ENCODE results near the gene SIAH2. TPM values are rescaled to one million over a fixed set of nuclear protein-coding genes. Genes with fewer than 3 reads are reported as not detected.

The SIAH2 gene
- polyA plus RNA-seq, 3 donors = 11.2 to 26.2 (median 12.0) TPM

DNA sequence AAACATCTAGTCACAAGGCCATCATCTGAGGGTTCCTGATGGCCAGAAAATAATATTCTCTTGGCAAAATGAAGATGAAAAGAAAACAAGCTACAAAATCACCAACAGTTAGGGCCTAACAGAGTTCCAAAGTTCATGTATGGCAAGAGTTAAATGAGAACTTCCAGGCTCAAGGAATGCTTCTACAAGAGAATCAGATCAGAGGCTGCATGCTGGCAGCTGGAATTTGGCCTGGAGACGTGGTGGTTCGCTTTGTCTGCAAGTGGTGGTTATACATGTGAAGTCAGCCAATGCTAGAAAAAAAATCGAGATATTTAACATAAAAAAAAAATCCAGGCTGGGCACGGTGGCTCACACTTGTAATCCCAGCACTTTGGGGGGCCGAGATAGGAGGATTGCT lies 5.6 kb downstream of the SIAH2 start:
- H3K27ac ChIP-seq (ENCODE audit: low read depth, low read length) = no peak overlapping the region
- 70 to 81% (median 76%) methylated on average over 5 of the region's 5 CpGs for WGBS, 3 donors

DNA sequence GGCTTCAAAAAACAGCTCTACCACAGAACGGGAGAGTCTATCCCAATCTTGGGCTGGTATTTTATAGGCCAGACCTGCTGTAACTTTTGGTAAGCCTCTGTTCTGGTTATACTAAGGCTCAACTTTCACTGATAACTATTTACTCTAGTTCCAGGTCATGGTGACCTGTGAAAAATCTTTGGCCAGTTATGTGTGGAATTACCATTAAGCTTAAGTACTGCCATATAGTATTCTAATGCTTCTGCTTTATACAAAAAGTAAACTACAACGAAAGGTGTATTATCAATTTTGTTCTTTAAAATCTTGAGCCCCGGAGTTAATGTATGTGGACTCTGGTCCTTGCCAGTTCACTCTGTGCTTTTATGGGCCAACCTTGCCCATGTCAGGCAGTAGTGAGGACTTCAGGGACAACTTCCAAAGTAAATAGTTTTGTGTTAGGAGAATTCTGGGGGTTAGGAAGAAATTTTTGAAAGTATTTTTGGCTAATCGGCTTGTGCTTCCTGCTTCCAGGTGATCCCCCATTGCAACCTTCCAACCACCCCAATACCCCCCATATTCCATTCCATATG lies 6.4 kb downstream of the SIAH2 start:
- 35 to 90% (median 83%) methylated on average over 4 of the region's 4 CpGs for WGBS, 3 donors
- no peak overlapping the region for H3K27ac ChIP-seq (ENCODE audit: low read depth, low read length)

DNA sequence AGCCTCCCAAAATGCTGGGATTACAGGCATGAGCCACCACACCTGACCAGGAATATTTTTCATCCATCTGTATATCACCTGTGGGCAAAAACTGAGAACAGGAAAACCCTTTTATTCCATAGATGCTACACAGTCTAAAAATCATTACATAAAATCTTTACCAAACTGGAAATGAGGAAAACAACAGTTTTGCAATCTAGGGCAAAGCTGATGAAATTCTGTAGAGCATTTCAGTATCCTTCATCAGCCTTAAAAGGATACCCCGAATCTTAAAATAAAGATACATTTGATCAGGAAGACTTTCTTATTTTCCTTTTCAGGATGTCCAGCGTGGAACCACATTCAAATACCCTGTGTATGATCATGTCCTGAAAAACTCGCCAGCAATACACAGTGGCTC lies 7.1 kb downstream of the SIAH2 start:
- H3K27ac ChIP-seq (ENCODE audit: low read depth, low read length) = no peak overlapping the region
- WGBS, 3 donors = 72 to 85% (median 76%) methylated on average over 3 of the region's 3 CpGs

DNA sequence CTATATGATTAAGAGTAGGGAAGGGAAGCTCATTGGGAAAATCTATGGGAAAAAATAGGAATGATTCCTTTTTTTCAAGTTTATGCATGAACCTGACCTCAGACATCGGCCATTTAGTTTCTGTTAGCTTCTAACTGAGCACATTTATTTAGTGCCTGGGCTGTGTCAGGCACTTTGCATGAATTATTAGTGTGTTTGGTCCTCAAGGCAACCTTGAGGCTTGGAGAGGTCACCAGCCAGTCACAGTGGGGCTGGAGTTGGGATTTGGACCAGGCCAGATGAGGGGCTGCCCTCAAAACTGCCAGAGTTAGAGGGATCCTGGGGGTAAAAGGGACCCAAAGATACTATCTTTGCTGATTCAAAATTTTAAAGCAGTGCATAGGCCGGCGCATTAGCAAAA lies 8.1 kb downstream of the SIAH2 start:
- WGBS, 3 donors = 77 to 99% (median 97%) methylated on average over 3 of the region's 3 CpGs
- no peak overlapping the region for H3K27ac ChIP-seq (ENCODE audit: low read depth, low read length)

DNA sequence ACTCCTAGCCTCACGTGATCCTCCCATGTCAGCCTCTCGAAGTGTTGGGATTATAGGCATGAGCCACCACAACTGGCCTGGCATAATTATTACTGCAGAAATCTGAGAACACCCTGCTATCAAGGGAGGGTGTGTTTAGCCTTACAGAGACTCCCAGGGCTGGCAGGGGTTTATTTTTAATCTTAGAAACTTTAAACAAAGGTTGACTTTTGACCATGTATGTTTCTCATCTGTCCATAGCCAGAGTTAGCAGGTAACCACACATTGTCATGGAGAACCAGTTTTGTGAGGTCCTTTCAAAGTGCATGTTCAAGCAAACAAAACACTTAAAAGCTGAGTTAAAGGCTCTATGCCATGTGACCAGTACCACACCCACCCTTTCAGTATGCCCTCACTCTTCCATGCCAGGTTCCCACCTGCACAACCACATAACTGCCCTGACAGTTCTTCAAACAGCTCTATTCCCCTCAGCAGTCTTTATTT lies 11.1 kb downstream of the SIAH2 start:
- no peak overlapping the region for H3K27ac ChIP-seq (ENCODE audit: low read depth, low read length)
- WGBS, 3 donors = 35 to 85% (median 83%) methylated on average over 2 of the region's 2 CpGs

DNA sequence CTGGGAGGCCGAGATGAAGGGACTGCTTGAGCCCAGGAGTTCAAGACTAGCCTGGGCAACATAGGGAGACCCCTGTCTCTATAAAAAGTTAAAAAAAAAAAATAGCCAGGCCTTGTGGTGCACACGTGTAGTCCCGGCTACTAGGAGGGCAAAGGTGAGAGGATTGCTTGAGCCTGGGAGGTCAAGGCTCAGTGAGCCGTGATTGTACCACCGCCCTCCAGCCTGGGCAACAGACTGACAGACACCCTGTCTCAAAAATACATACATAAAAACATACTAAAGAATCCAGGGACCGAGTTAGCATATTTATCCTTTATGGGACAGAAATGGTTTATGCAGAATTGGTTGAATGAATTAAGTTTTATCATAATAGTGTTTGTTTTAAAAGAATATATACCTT lies 13.7 kb downstream of the SIAH2 start:
- 61 to 81% (median 78%) methylated on average over 6 of the region's 6 CpGs for WGBS, 3 donors
- no peak overlapping the region for H3K27ac ChIP-seq (ENCODE audit: low read depth, low read length)

DNA sequence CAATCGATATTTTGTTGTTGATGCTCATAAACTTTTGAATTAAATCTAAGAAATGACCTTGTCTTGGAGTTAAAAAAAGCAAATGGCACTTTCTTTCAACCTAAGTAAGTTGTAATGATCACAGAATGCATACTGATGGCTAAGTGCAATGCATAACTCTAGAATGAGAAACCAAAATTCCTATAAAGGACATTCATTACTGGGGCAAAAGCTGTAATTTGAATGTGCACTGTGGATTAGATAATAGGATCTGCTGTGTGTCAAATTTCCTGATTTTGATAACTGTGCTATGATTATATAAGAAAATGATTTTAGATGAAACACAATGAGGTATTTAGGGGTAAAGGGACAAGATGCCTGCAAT lies 14.3 kb downstream of the SIAH2 start:
- no peak overlapping the region for H3K27ac ChIP-seq (ENCODE audit: low read depth, low read length)
- 53 to 64% (median 57%) methylated on average over 1 of the region's 1 CpG for WGBS, 3 donors

DNA sequence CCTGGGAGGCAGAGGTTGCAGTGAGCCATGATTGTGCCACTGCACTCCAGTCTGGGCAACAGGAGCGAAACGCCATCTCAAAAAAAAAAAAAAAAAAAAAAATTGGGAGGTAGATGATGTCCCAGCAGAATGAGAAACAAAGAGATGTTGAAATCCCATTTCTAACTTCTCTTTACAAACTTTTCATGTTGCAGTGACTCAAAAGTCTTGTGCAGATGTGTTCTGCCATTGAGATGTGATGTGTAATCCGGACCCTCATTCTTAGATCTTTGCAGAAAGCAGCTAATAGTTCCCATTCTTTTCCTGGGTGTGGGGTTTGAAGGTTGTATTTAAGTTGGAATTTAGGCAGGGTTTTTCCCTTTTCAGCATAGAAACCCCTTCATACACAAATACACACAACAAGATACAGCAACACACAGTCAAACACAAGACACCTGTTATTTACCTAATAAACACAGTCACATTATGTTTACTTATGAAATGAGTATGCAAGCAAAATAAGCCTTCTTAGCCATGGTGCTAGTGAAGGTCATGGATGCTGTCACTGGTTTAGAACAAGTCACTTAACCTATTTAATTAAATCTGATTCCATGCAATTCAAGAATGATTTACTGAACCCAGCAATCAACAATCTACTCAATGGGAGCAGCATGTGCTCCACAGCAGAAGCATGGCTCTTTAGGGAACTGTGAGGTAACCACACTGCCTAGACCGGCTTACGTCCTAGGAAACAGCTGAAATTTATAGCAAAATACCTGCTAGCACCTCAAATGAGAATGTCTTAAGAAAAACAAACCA lies 14.9 kb downstream of the SIAH2 start:
- H3K27ac ChIP-seq (ENCODE audit: low read depth, low read length) = no peak overlapping the region
- WGBS, 3 donors = 57 to 85% (median 60%) methylated on average over 5 of the region's 5 CpGs

DNA sequence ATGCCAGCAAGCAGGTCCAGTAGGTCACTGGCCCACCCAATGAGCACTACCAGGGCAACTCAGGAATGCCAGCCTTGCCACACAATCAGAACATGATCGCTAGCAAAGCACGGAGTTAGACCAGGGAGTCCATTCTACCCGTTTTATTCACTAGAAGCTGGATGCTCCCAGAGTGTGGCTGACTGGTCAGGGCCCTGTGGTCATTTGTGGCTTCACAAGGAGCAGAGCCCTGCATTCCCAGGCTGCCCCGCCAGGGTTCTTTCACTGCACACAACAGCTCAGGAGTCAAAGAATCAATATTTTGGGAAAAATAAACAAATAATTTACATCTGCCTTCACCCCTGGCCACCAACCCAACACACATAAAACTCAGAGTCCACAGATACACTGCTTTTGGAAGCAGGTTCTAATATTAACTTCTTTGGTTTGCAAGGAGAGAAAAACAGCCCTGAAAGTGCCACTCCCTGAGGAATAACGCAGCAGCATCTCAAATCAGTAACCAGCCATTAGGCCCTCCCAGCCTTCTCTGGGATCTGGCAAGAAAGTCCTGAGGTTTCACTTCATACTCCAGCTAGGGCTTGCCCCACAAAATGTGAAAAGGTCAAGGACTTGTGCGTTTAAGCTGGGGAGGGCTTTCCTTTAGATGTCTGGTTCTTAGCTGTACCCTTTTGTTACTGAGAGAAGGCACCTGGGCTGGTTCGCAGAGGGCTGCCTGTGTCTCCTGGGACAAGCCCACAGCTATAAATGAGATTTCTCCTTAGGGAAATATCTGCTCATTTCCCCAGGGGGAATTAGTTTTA lies 16.0 kb downstream of the SIAH2 start:
- H3K27ac ChIP-seq (ENCODE audit: low read depth, low read length) = no peak overlapping the region
- 63 to 83% (median 78%) methylated on average over 7 of the region's 7 CpGs for WGBS, 3 donors

DNA sequence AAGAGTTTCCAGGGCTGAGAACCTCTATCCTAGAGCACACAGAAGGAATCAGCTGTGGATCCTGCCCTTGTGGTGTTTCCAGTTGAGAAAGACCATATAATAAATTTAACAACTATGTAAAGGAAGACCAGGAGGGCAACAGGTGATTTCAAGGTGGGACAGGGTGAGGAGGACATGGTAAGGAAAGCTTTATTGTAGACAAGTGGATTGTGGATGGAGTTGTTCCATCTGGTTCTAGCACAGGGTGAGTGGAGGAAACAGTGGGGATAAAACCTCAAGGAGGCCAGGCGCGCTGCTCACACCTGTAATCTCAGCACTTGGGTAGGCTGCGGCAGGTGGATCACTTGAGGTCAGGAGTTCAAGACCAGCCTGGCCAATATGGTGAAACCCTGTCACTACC lies 17.1 kb downstream of the SIAH2 start:
- no peak overlapping the region for H3K27ac ChIP-seq (ENCODE audit: low read depth, low read length)
- 98 to 100% (median 100%) methylated on average over 3 of the region's 3 CpGs for WGBS, 3 donors

DNA sequence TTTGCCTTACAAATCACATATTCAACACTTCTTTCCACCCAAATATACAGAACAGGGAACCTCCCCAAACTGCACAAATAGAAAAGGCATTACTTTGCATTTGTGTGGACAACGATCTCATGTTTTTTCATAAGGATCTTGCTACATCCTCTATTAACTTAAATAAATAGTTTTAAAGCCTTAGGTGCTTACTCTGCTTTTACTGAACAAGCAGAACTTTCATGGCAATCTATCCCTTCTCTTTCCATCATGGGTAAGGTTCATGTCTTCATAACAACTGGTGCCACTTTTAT lies 18.1 kb downstream of the SIAH2 start:
- 47 to 49% (median 48%) methylated on average over 1 of the region's 1 CpG for WGBS, 3 donors
- no peak overlapping the region for H3K27ac ChIP-seq (ENCODE audit: low read depth, low read length)

DNA sequence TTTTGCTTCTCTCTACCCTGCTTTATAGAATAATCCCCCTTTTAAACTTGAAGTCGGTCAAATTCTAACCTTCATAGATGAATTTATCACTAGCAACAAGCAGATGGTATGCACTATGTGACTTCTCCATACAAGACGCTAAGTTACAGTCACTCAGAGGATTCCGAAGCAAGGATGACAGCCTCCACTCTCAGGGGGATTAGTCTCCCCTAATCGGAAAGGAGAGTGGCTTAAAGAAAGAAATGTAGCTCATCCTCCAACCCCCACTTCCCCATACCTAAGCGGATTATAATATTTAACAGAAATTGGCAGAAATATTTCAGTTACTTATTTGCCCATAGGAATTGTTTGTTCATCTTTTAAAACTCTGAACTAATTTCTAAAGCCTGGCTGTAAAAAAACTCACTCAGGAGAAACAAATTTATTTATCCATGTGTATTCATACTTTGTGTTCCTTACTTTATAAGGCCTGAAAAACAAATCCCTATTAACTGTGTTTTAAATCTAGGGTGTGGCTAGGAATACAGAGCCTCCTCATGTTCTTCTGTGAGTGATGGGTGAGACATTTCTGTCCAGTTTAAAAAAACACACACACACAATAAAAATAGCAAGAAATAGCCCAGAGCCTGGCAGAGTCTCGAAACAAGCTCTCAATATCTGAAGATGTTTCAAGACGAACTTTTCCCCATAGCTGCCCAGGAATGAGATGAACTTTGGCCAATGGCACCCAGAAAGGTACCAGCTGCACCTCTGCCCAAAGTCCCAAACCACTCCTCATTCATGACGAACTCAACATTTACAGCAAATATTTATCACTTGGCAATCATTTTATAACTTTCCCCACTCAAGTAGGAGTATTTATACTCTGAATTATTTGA lies 18.7 kb downstream of the SIAH2 start:
- WGBS, 3 donors = 51 to 70% (median 64%) methylated on average over 8 of the region's 8 CpGs
- no peak overlapping the region for H3K27ac ChIP-seq (ENCODE audit: low read depth, low read length)

DNA sequence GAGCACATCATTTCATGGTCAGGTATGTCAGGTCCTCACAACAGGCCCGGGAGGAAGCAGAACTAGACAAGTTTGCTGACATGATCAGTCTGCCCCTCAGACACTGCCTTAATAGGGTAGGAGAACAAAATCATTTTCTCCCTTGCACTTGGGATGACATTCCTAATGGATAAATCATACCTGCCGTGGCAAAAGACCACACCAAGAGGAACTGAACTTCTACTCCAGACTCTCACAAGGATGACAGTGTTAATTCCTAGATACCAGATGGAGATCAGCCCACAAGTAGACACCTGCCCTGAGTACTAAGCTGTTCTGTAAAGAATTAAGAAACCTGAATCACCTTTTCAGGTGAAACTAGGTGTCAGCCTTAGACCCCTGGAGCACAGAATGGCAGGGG lies 19.5 kb downstream of the SIAH2 start:
- WGBS, 3 donors = 66 to 79% (median 68%) methylated on average over 2 of the region's 2 CpGs
- H3K27ac ChIP-seq (ENCODE audit: low read depth, low read length) = no peak overlapping the region

DNA sequence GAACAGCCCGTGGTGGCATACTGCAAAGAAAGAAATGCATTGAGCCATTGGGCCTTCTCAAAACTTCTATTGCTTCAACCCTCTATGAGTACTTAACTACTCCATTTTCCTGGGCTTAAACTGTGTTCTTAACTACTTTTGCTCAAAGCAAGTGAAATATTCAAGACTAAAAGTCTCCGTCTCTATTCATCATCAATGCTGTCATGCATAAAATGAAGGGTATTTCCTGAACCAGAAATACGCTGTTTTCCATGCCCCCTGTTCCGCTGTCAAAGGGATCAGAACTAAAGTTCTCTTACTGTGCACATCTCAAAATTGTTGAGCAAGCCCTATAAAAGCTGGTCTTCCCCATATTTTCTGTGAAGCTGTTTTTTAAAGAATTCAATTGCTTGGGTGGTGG lies 20.3 kb downstream of the SIAH2 start:
- 94 to 98% (median 95%) methylated on average over 4 of the region's 4 CpGs for WGBS, 3 donors
- H3K27ac ChIP-seq (ENCODE audit: low read depth, low read length) = no peak overlapping the region

DNA sequence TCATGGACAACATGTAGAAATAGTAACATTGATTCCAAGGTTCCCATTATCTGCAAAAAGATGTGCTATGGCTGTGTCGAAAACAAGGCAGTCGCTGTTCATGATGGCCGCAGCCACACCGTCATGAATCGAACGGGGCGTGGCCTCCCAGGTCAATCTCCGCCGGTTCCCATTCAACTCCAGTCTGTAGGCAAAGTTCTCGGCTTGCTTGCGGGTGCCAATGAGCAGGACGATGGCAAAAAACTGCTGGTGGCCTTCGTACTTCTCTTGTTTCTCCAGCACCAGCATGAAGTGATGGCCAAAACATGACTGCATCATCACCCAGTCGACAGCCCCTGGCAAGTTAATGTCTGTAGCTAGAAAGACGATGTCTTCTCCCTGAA lies 20.8 kb downstream of the SIAH2 start:
- H3K27ac ChIP-seq (ENCODE audit: low read depth, low read length) = no peak overlapping the region
- WGBS, 3 donors = 96 to 97% (median 96%) methylated on average over 15 of the region's 15 CpGs

DNA sequence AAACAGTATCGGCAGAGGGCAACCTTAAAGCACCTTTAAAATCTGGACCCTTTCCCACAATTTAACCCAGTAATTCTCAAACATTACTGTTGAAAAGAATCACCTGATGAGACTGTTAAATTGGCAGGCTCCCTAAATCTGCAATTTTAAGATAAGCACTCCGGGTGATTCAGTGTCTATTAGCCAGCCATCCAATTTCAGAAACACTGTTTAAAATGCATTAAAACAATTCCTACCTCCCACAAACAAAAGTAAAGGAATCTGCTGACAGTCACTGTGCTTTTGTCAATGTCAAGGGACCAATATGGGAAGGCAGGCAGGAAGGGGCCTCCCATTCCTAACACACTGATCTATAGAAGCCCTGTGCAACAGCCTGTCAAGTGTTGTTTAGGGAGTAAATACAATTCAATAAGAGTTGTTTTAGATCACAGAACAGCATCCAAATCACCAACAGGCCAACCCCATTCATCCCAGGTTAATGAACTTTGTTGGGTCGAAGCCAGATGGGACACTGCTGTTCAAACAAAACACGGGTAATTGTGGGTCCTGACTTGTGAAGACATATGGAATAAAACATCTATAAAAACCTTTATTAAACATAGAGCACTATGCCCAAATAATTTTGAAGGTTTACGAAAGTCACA lies 21.4 kb downstream of the SIAH2 start:
- no peak overlapping the region for H3K27ac ChIP-seq (ENCODE audit: low read depth, low read length)
- 53 to 84% (median 78%) methylated on average over 5 of the region's 5 CpGs for WGBS, 3 donors

DNA sequence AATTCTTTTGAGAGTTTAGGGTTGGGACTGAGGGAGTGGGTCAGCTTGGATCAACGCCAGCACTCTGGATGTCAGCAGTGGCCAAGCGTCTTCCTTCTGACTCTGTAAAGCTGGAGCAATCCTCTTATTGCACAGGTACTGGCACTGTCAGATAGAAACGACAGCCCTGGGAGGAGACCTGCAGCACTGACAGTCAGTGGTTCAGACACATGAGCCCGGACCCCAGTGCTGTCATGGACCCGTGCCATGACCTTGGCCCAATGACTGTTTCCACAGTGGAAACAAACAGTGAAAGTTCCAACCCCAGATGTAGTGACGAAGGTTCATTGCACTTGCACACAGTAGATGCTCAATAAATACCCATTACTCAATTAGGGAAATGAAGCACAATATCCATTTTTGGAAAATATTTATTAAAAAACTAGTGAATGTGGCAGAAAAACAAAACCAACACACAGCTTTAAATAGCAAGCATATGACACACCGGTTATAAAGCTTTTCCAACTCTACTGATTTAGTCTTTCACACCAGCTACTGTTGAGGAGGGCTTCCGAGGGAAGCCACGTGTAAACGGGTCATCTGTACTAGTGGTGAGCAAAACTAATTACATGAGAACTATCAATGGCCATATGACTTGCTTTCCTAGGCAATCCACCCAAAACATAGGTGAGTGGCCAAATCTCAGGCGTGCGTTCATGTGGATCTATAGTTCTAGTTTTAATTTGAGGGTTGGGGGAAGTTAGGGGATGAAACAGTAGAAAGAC lies 22.1 kb downstream of the SIAH2 start:
- H3K27ac ChIP-seq (ENCODE audit: low read depth, low read length) = no peak overlapping the region
- WGBS, 3 donors = 72 to 81% (median 79%) methylated on average over 12 of the region's 12 CpGs
